Osteoblast (primary cell): ENCODE results near the gene ZNF554. TPM values are rescaled to one million over a fixed set of nuclear protein-coding genes. Genes with fewer than 3 reads are reported as not detected.

Experiments used
- DNase-seq: peaks from one replicate; pipeline ENCODE4 v3.0.0; 2011; ENCODE audit warnings: low spot score, mixed read lengths; ENCODE audit not compliant: insufficient read length; ENCODE audit errors: missing footprints
- H2AFZ ChIP-seq: 2 replicates; pipeline ENCODE4 v1.6.0; 2011; ENCODE audit warnings: mild to moderate bottlenecking, low read length
- H3K27ac ChIP-seq: 2 replicates; pipeline ENCODE4 v1.5.1; 2011; ENCODE audit warnings: mild to moderate bottlenecking, low read depth, low read length, moderate library complexity
- H3K27me3 ChIP-seq: 2 replicates; pipeline ENCODE4 v1.6.0; 2012; ENCODE audit warnings: mild to moderate bottlenecking, control low read depth, inconsistent platforms, low read length, moderate library complexity; ENCODE audit not compliant: insufficient read depth
- H3K36me3 ChIP-seq: 2 replicates; pipeline ENCODE4 v1.5.1; 2011; ENCODE audit warnings: mild to moderate bottlenecking, low read length, control low read depth, moderate library complexity; ENCODE audit not compliant: insufficient read depth
- H3K4me1 ChIP-seq: 2 replicates; pipeline ENCODE4 v1.5.1; 2011; ENCODE audit warnings: mild to moderate bottlenecking, low read length, control low read depth, moderate library complexity; ENCODE audit not compliant: insufficient read depth
- H3K4me2 ChIP-seq: 2 replicates; pipeline ENCODE4 v1.6.0; 2011; ENCODE audit warnings: mild to moderate bottlenecking, low read length; ENCODE audit not compliant: insufficient read depth
- H3K4me3 ChIP-seq: fragments of 200-600 bp; sonication (generic); 3 replicates; pipeline ENCODE4 v1.5.1; 2012; ENCODE audit warnings: mild to moderate bottlenecking, low read length, inconsistent platforms; ENCODE audit not compliant: insufficient read depth
- H3K79me2 ChIP-seq: 2 replicates; pipeline ENCODE4 v1.6.0; 2012; ENCODE audit warnings: mild to moderate bottlenecking, low read length, control low read depth, inconsistent platforms; ENCODE audit not compliant: insufficient read depth
- H3K9me3 ChIP-seq: 2 replicates; pipeline ENCODE4 v1.5.1; 2011; ENCODE audit warnings: low read depth, low read length, control low read depth
- H4K20me1 ChIP-seq: 2 replicates; pipeline ENCODE4 v1.6.0; 2012; ENCODE audit warnings: mild to moderate bottlenecking, low read length, control low read depth; ENCODE audit not compliant: insufficient read depth
- CTCF ChIP-seq: IDR thresholded peaks from 2 replicates; pipeline ENCODE4 v1.5.1; 2011; ENCODE audit warnings: mild to moderate bottlenecking, low read depth, low read length, moderate library complexity; ENCODE audit errors: extremely low read depth
- total RNA-seq: library from RNA; depleted of rRNA; stranded (reverse); fragments of >200 nt; gene quantifications from 2 replicates; pipeline ENCODE4 v1.2.3, GENCODE V29; 2012

ZNF554 gene
- total RNA-seq, 1 donor, result 5.8 TPM

DNA sequence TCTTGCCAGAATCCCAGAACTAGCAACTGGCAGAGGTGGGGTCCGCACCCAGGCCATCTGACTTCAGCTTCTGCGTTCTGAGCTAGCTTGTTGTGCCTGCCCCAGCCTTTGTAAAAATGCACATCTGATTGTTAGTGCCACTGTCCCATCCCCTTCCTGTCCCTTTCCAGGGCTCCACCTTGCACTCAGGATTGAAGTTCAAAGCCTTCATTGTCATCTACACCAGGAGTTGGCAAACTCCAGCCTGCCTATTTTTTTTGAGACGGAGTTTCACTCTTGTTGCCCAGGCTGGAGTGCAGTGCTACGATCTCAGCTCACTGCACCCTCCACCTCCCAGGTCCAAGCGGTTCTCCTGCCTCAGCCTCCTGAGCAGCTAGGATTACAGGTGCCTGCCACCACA is 31.4 kb upstream of the ZNF554 start:
- Histone ChIP-seq H4K20me1 (no peaks in the 10 kb centered on the region), H3K79me2 (peaks cover 45% of the 10 kb centered on the region), H2AFZ (no peak overlapping the region), H3K36me3 (peaks cover 8% of the 10 kb centered on the region), H3K27me3 (no peaks in the 10 kb centered on the region), H3K27ac (no peak overlapping the region), H3K9me3 (no peaks in the 10 kb centered on the region), H3K4me3 (no peak overlapping the region), H3K4me1 (peaks cover 18% of the 10 kb centered on the region), H3K4me2 (no peak overlapping the region)
- no peak for DNase-seq
- no peak for TF ChIP-seq CTCF

DNA sequence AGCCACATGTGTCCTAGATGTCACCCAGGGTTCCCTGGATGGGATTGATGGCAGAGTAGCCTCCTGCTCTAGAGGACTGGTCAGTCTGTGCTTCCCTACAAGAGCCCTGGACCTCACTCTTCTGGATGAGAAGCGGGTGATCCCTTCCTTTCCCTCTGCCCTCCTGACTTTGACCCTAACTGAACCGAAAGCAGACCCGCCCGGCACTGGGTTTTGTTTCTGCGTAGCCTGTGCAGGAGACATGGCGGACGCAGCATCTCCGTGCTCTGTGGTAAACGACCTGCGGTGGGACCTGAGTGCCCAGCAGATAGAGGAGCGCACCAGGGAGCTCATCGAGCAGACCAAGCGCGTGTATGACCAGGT is 29.5 kb upstream of the ZNF554 start:
- no peak for TF ChIP-seq CTCF
- Histone ChIP-seq H3K79me2 (peaks cover 45% of the 10 kb centered on the region), H3K36me3 (peaks cover 20% of the 10 kb centered on the region), H3K27me3 (no peaks in the 10 kb centered on the region), H3K4me1 (peaks cover 5% of the 10 kb centered on the region), H3K9me3 (no peaks in the 10 kb centered on the region), H3K27ac (no peak overlapping the region), H3K4me2 (no peak overlapping the region), H4K20me1 (no peaks in the 10 kb centered on the region), H3K4me3 (no peak overlapping the region), H2AFZ (no peak overlapping the region)
- no peak for DNase-seq

GRCh38 chr19:2790557-2791271 is 29.0 kb upstream of the ZNF554 start:
- Histone ChIP-seq H2AFZ (no peak overlapping the region), H3K27me3 (no peaks in the 10 kb centered on the region), H3K79me2 (peaks cover 41% of the 10 kb centered on the region), H3K4me3 (no peak overlapping the region), H3K27ac (no peak overlapping the region), H3K4me1 (peaks cover 5% of the 10 kb centered on the region), H3K36me3 (peaks cover 25% of the 10 kb centered on the region), H3K4me2 (no peak overlapping the region), H4K20me1 (no peaks in the 10 kb centered on the region), H3K9me3 (no peaks in the 10 kb centered on the region)
- TF ChIP-seq CTCF, result no peak
- DNase-seq, result no peak

DNA sequence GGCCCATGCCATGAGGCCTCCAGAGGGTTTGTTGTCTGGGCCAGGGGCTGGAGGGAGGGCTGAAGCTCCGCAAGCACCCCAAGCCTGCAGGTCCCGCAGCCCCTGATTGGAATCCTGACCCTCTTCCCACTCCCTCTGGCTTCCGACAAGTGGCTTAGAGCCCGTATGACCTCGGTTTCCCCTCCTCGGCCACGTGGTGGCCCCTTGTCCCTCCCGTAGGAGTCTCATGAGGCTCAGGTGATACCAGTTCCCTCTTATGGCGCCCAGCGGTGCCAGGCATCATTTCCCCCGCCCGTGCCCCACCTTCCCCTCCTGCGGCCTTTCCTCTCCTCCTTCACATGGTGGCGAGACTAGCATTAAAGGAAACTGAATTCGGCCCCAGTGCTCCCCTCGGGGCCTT is 28.2 kb upstream of the ZNF554 start:
- Histone ChIP-seq H3K4me2 (no peak overlapping the region), H2AFZ (no peak overlapping the region), H3K4me1 (peaks cover under 1% of the 10 kb centered on the region), H3K36me3 (peaks cover 27% of the 10 kb centered on the region), H3K27ac (no peak overlapping the region), H3K4me3 (no peak overlapping the region), H3K27me3 (no peaks in the 10 kb centered on the region), H4K20me1 (no peaks in the 10 kb centered on the region), H3K9me3 (no peaks in the 10 kb centered on the region), H3K79me2 (peaks cover 33% of the 10 kb centered on the region)
- no peak for TF ChIP-seq CTCF
- no peak for DNase-seq
